Lower lobe of right lung (tissue), 2 donors: Measurements from ENCODE around the gene DZANK1. TPM values are rescaled to one million over a fixed set of nuclear protein-coding genes. Genes with fewer than 3 reads are reported as not detected.

ENCODE experiments used
- ATAC-seq, 2 donors: fragments of 200-7000 bp; cut with Tn5 transposase; one replicate each; pipeline ENCODE4 v1.9.1; 2020 to 2022; ENCODE audit warnings: mild to moderate bottlenecking in 2 of 2, moderate library complexity in 2 of 2
- DNase-seq: peaks from one replicate; pipeline ENCODE4 v3.0.0-alpha.2; 2020
- H3K27ac ChIP-seq: fragments of 200-600 bp; one replicate; pipeline ENCODE4 v1.8.0; 2022
- H3K27me3 ChIP-seq: fragments of 200-600 bp; one replicate; pipeline ENCODE4 v1.8.0; 2022; ENCODE audit warnings: low read depth
- H3K36me3 ChIP-seq: fragments of 200-600 bp; one replicate; pipeline ENCODE4 v1.8.0; 2022; ENCODE audit warnings: mild to moderate bottlenecking
- H3K4me1 ChIP-seq: fragments of 200-600 bp; one replicate; pipeline ENCODE4 v1.8.0; 2022
- H3K4me3 ChIP-seq: fragments of 200-600 bp; one replicate; pipeline ENCODE4 v1.8.0; 2022; ENCODE audit warnings: mild to moderate bottlenecking
- H3K9me3 ChIP-seq: fragments of 200-600 bp; one replicate; pipeline ENCODE4 v1.8.0; 2022
- intact Hi-C: fragments of 100-400 bp; cut with DNase I; formaldehyde crosslinking; loops from one replicate; pipeline ENCODE4 v1.11.0; 2022
- total RNA-seq: library from RNA; stranded (reverse); fragmentation: NEBNext Ultra II Directional; extraction: Animal tissue kit (Norgen Biotek cat#: 25700); gene quantifications from one replicate; pipeline ENCODE4 v1.2.1, GENCODE V29; 2021
- TF ChIP-seq, protein P1 (sequence below): fragments of 200-600 bp; IDR thresholded peaks from one replicate; pipeline ENCODE4 v1.8.0; 2022; ENCODE audit warnings: antibody characterized with exemption, mild to moderate bottlenecking
- donor health status: DM: no; HTN: yes; CAD: no; lungs with severe emphysema.

The DZANK1 gene
- total RNA-seq, 1 donor from 2014 or later = 3.4 TPM

GRCh38 chr20:18397030-18397429 is 69.8 kb downstream of the DZANK1 start:
- H3K9me3 ChIP-seq = peaks cover 5% of the 10 kb centered on the region
- intact Hi-C loops = no loop called here
- TF ChIP-seq, protein P1, sequence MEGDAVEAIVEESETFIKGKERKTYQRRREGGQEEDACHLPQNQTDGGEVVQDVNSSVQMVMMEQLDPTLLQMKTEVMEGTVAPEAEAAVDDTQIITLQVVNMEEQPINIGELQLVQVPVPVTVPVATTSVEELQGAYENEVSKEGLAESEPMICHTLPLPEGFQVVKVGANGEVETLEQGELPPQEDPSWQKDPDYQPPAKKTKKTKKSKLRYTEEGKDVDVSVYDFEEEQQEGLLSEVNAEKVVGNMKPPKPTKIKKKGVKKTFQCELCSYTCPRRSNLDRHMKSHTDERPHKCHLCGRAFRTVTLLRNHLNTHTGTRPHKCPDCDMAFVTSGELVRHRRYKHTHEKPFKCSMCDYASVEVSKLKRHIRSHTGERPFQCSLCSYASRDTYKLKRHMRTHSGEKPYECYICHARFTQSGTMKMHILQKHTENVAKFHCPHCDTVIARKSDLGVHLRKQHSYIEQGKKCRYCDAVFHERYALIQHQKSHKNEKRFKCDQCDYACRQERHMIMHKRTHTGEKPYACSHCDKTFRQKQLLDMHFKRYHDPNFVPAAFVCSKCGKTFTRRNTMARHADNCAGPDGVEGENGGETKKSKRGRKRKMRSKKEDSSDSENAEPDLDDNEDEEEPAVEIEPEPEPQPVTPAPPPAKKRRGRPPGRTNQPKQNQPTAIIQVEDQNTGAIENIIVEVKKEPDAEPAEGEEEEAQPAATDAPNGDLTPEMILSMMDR = no peak
- H3K27ac ChIP-seq = no peak overlapping the region
- H3K27me3 ChIP-seq = no peaks in the 10 kb centered on the region
- no peak for DNase-seq
- no peak overlapping the region for H3K4me3 ChIP-seq
- no peaks in the 10 kb centered on the region for H3K4me1 ChIP-seq
- H3K36me3 ChIP-seq = no peaks in the 10 kb centered on the region
- no peak for ATAC-seq

GRCh38 chr20:18395544-18395943 is 71.3 kb downstream of the DZANK1 start:
- no peak for DNase-seq
- H3K9me3 ChIP-seq = no peaks in the 10 kb centered on the region
- no peak overlapping the region for H3K27ac ChIP-seq
- no peaks in the 10 kb centered on the region for H3K4me1 ChIP-seq
- no peak overlapping the region for H3K4me3 ChIP-seq
- intact Hi-C loops = no loop called here
- no peaks in the 10 kb centered on the region for H3K36me3 ChIP-seq
- no peak for ATAC-seq
- no peaks in the 10 kb centered on the region for H3K27me3 ChIP-seq
- TF ChIP-seq, protein P1 = no peak

GRCh38 chr20:18394363-18394762 is 72.5 kb downstream of the DZANK1 start:
- Histone ChIP-seq H3K4me3 (no peak overlapping the region), H3K4me1 (no peaks in the 10 kb centered on the region), H3K9me3 (no peaks in the 10 kb centered on the region), H3K36me3 (peaks cover 4% of the 10 kb centered on the region), H3K27ac (no peak overlapping the region), H3K27me3 (no peaks in the 10 kb centered on the region)
- intact Hi-C loops = no loop called here
- ATAC-seq (no peak), DNase-seq (no peak)
- TF ChIP-seq, protein P1 = no peak

DNA sequence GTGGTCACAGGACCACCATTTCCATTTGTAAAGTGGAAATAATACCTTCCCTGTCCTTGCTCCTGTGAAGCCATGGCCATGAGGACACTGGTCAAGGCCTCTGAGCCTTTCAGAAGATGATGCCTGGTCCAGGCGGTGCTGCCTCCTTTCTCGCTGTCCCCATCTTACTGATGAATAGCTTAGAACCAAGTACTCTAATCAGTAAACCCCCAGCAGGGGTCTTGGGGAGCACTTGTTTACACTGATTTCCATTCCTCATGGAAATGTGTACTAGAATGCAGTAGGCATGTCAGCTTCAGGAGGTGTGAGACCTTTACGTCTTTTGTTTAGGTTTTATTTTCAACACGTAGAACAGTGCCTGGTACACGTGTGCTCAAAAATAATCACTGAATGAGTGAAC is 75.1 kb downstream of the DZANK1 start:
- TF ChIP-seq, protein P1 = no peak
- Histone ChIP-seq H3K4me3 (no peak overlapping the region), H3K36me3 (peaks cover 5% of the 10 kb centered on the region), H3K27me3 (no peaks in the 10 kb centered on the region), H3K27ac (no peak overlapping the region), H3K9me3 (no peaks in the 10 kb centered on the region), H3K4me1 (no peaks in the 10 kb centered on the region)
- intact Hi-C loops = no loop called here
- ATAC-seq (no peak), DNase-seq (no peak)

- Histone ChIP-seq H3K4me1 (no peaks in the 10 kb centered on the region), H3K36me3 (peaks cover 5% of the 10 kb centered on the region), H3K9me3 (no peaks in the 10 kb centered on the region), H3K4me3 (no peak overlapping the region), H3K27ac (no peak overlapping the region), H3K27me3 (no peaks in the 10 kb centered on the region)
- DNase-seq (no peak), ATAC-seq (no peak)
- TF ChIP-seq, protein P1 = no peak
- intact Hi-C loops = no loop called here
Observed at GRCh38 chr20:18390201-18390600, 76.6 kb downstream of the DZANK1 start.

GRCh38 chr20:18388860-18389259 is 78.0 kb downstream of the DZANK1 start:
- H3K27ac ChIP-seq = no peak overlapping the region
- DNase-seq (no peak), ATAC-seq (peak in 1 of 2 donors; percentile 48)
- TF ChIP-seq, protein P1 = no peak
- no peak overlapping the region for H3K4me3 ChIP-seq
- H3K9me3 ChIP-seq = no peaks in the 10 kb centered on the region
- H3K27me3 ChIP-seq = no peaks in the 10 kb centered on the region
- intact Hi-C loops = no loop called here
- H3K4me1 ChIP-seq = no peaks in the 10 kb centered on the region
- peaks cover 5% of the 10 kb centered on the region for H3K36me3 ChIP-seq
